ENCODE measurements around the gene RASIP1.

RASIP1 gene

GRCh38 chr19:48670699-48671445 lies 69.5 kb downstream of the RASIP1 start:
- DNase-seq (ENCODE audit: extremely low spot score): no peak
- CTCF ChIA-PET: interaction anchor here (0.6 kb wide), 1 partner anchor 113 kb away, joined by 3 read pairs; no protein-coding TSS in a partner anchor
- POLR2A ChIA-PET: no interaction called here
- TF ChIP-seq HDGF (IDR thresholded peaks at IDR 0.05; ENCODE audit: borderline replicate concordance): no peak
- no peak for TF ChIP-seq PKNOX1 (IDR thresholded peaks at IDR 0.05)
- TF ChIP-seq FOXK2 (IDR thresholded peaks at IDR 0.05): no peak
- TF ChIP-seq NFRKB (IDR thresholded peaks at IDR 0.05): no peak
- no peak for TF ChIP-seq L3MBTL2 (conservative IDR thresholded peaks at IDR 0.05)
- TF ChIP-seq LEF1 (IDR thresholded peaks at IDR 0.05; ENCODE audit: borderline replicate concordance): no peak
- TF ChIP-seq FOXA1 (IDR thresholded peaks at IDR 0.05): no peak

Data from HEK293T (cell line).